H1 (cell line): ENCODE data around the gene ZNF536. TPM values are rescaled to one million over a fixed set of nuclear protein-coding genes. Genes with fewer than 3 reads are reported as not detected.

Experiments used
- CTCF ChIA-PET: fragments of 300-600 bp; sonication (Branson Sonifier 250); formaldehyde crosslinking; loops from one replicate; lab custom pipeline; 2021; ENCODE audit not compliant: partially characterized antibody; lab: Charles Lee
- POLR2A ChIA-PET: fragments of 300-600 bp; sonication (Branson Sonifier 250); formaldehyde crosslinking; loops from one replicate; lab custom pipeline; 2021; ENCODE audit warnings: inconsistent platforms; ENCODE audit not compliant: partially characterized antibody; lab: Charles Lee
- DNase-seq, 2 experiments: peaks; one replicate each; pipeline versions ENCODE4 v3.0.0 to v3.0.0-alpha.2; 2010 to 2022; ENCODE audit warnings: low spot score in 2 of 2, low read depth in 1 of 2, mixed read lengths in 1 of 2
- FAIRE-seq: peaks from 2 replicates; lab custom pipeline; 2011; peaks lifted over from hg19 to GRCh38; lab: Jason Lieb, UNC
- H2AFZ ChIP-seq: 2 replicates; pipeline ENCODE4 v1.8.1; 2012; ENCODE audit warnings: low read length, inconsistent platforms
- H2AK5ac ChIP-seq: 2 replicates; pipeline ENCODE4 v1.6.1; 2013; ENCODE audit warnings: low read depth, low read length
- H2BK120ac ChIP-seq: replicated peaks from 2 replicates; pipeline ENCODE3; 2013; ENCODE audit warnings: low read depth, low read length, inconsistent platforms
- H2BK12ac ChIP-seq: 2 replicates; pipeline ENCODE4 v1.6.1; 2013; ENCODE audit warnings: low read depth, low read length
- H2BK15ac ChIP-seq: 2 replicates; pipeline ENCODE4 v1.6.1; 2013; ENCODE audit warnings: low read length
- H2BK20ac ChIP-seq: 2 replicates; pipeline ENCODE4 v1.6.1; 2013; ENCODE audit warnings: low read length
- H2BK5ac ChIP-seq: 2 replicates; pipeline ENCODE4 v1.6.1; 2013; ENCODE audit warnings: low read depth, low read length
- H3K14ac ChIP-seq: 2 replicates; pipeline ENCODE4 v1.6.1; 2013; ENCODE audit warnings: inconsistent platforms; ENCODE audit not compliant: insufficient read length
- H3K18ac ChIP-seq: 2 replicates; pipeline ENCODE4 v1.6.1; 2013; ENCODE audit warnings: low read length; ENCODE audit errors: extremely low read depth
- H3K23ac ChIP-seq: 2 replicates; pipeline ENCODE4 v1.6.1; 2013; ENCODE audit warnings: inconsistent platforms; ENCODE audit not compliant: insufficient read length
- H3K23me2 ChIP-seq: 2 replicates; pipeline ENCODE4 v1.6.1; 2013; ENCODE audit warnings: low read depth, low read length
- H3K27ac ChIP-seq: 2 replicates; pipeline ENCODE4 v1.6.1; 2011; ENCODE audit warnings: low read depth, low read length, inconsistent platforms
- H3K27me3 ChIP-seq, 4 experiments: replicated peaks in 1 of 4; 1 replicate in 1 of 4; 2 replicates in 3 of 4; pipeline versions ENCODE4 v1.6.1 to v1.8.1; 2011 to 2013; ENCODE audit warnings: low read length in 3 of 4, mild to moderate bottlenecking in 3 of 4, inconsistent platforms in 2 of 4, mixed read lengths in 2 of 4, moderate library complexity in 1 of 4; ENCODE audit not compliant: control insufficient read depth in 3 of 4, insufficient read depth in 3 of 4; ENCODE audit errors: extremely low read depth in 1 of 4
- H3K36me3 ChIP-seq, 4 experiments: 2 replicates each; pipeline versions ENCODE4 v1.6.1 to v1.8.1; 2011 to 2013; ENCODE audit warnings: mild to moderate bottlenecking in 4 of 4, low read length in 3 of 4, moderate library complexity in 2 of 4, control low read depth in 1 of 4, inconsistent platforms in 1 of 4; ENCODE audit not compliant: insufficient read depth in 4 of 4, control insufficient read depth in 2 of 4
- H3K4ac ChIP-seq: replicated peaks from 2 replicates; pipeline ENCODE3; 2013; ENCODE audit warnings: low read length, low read depth, mixed read lengths, inconsistent platforms; ENCODE audit not compliant: insufficient read length
- H3K4me1 ChIP-seq, 4 experiments: replicated peaks in 1 of 4; 1 replicate in 1 of 4; 2 replicates in 3 of 4; pipeline versions ENCODE4 v1.6.1 to v1.8.1; 2011 to 2013; ENCODE audit warnings: low read length in 3 of 4, inconsistent platforms in 2 of 4, mixed read lengths in 1 of 4; ENCODE audit not compliant: insufficient read depth in 4 of 4, control insufficient read depth in 3 of 4
- H3K4me2 ChIP-seq, 2 experiments: 2 replicates each; pipeline versions ENCODE4 v1.6.1 to v1.8.1; 2011 to 2013; ENCODE audit warnings: low read depth in 2 of 2, low read length in 2 of 2, control low read depth in 1 of 2, inconsistent platforms in 1 of 2, mild to moderate bottlenecking in 1 of 2; ENCODE audit not compliant: insufficient read depth in 1 of 2
- H3K4me3 ChIP-seq, 4 experiments: fragments of 200-600, 300-600 bp in 1 of 4; sonication (generic), shearing (Covaris generic), sonication (Bioruptor Twin) in 1 of 4; 2 replicates each; pipeline versions ENCODE4 v1.5.1 to v1.8.1; 2011 to 2016; ENCODE audit warnings: low read length in 4 of 4, low read depth in 3 of 4, control low read depth in 2 of 4, inconsistent platforms in 2 of 4, mild to moderate bottlenecking in 2 of 4, mixed read lengths in 1 of 4, moderate library complexity in 1 of 4; ENCODE audit not compliant: insufficient read depth in 2 of 4; ENCODE audit errors: extremely low read depth in 1 of 4
- H3K56ac ChIP-seq: replicated peaks from 2 replicates; pipeline ENCODE3; 2013; ENCODE audit warnings: low read depth, mild to moderate bottlenecking, mixed read lengths, low read length, inconsistent platforms; ENCODE audit not compliant: insufficient read length
- H3K79me1 ChIP-seq: 2 replicates; pipeline ENCODE4 v1.6.1; 2013; ENCODE audit warnings: low read depth, low read length, control low read depth
- H3K79me2 ChIP-seq, 2 experiments: 2 replicates each; pipeline versions ENCODE4 v1.6.1 to v1.8.1; 2012 to 2013; ENCODE audit warnings: low read length in 2 of 2, mild to moderate bottlenecking in 2 of 2, inconsistent platforms in 1 of 2; ENCODE audit not compliant: insufficient read depth in 2 of 2, control insufficient read depth in 1 of 2
- H3K9ac ChIP-seq, 4 experiments: replicated peaks in 1 of 4; 1 replicate in 1 of 4; 2 replicates in 3 of 4; pipeline versions ENCODE4 v1.6.1 to v1.8.1; 2011 to 2013; ENCODE audit warnings: low read depth in 3 of 4, low read length in 3 of 4, control low read depth in 2 of 4, mild to moderate bottlenecking in 2 of 4, moderate library complexity in 2 of 4, inconsistent platforms in 1 of 4; ENCODE audit errors: extremely low read depth in 1 of 4
- H3K9me3 ChIP-seq, 2 experiments: 2 replicates each; pipeline versions ENCODE4 v1.6.1 to v1.8.1; 2012 to 2013; ENCODE audit warnings: mild to moderate bottlenecking in 2 of 2, moderate library complexity in 2 of 2, control low read depth in 1 of 2, inconsistent platforms in 1 of 2, low read depth in 1 of 2, low read length in 1 of 2, mixed read lengths in 1 of 2; ENCODE audit not compliant: insufficient read depth in 2 of 2
- H4K20me1 ChIP-seq, 2 experiments: replicated peaks in 1 of 2; 2 replicates each; pipeline versions ENCODE3 to v1.8.1; 2011 to 2013; ENCODE audit warnings: inconsistent platforms in 2 of 2, low read length in 2 of 2, mild to moderate bottlenecking in 1 of 2; ENCODE audit not compliant: insufficient read depth in 2 of 2, control insufficient read depth in 1 of 2
- H4K5ac ChIP-seq: 2 replicates; pipeline ENCODE4 v1.6.1; 2013; ENCODE audit warnings: low read length, low read depth, mixed read lengths, inconsistent platforms; ENCODE audit not compliant: insufficient read length
- H4K8ac ChIP-seq: 2 replicates; pipeline ENCODE4 v1.8.0; 2013; ENCODE audit warnings: mild to moderate bottlenecking, moderate library complexity, low read length, inconsistent platforms; ENCODE audit not compliant: insufficient read depth; ENCODE audit errors: extremely low read depth
- H4K91ac ChIP-seq: replicated peaks from 2 replicates; pipeline ENCODE3; 2013; ENCODE audit warnings: low read length, mixed read lengths, inconsistent platforms; ENCODE audit not compliant: insufficient read length
- ATF3 ChIP-seq: IDR thresholded peaks from 2 replicates; pipeline ENCODE4 v1.6.1; 2011; ENCODE audit warnings: low read depth, mild to moderate bottlenecking, low read length; ENCODE audit not compliant: insufficient read depth
- BACH1 ChIP-seq: IDR thresholded peaks from 2 replicates; pipeline ENCODE4 v1.6.1; 2012; ENCODE audit warnings: low read length, improper control_type of control experiment
- CBX5 ChIP-seq: fragments of 300-800, 300-1000 bp; sonication (generic); IDR thresholded peaks from 2 replicates; pipeline ENCODE4 v1.7.1; 2016; ENCODE audit warnings: antibody characterized with exemption, low read length, low read depth
- CBX8 ChIP-seq: fragments of 300-800, 300-1000 bp; sonication (generic); IDR thresholded peaks from 2 replicates; pipeline ENCODE4 v1.7.1; 2016; ENCODE audit warnings: low read depth, low read length, borderline replicate concordance
- CEBPB ChIP-seq: IDR thresholded peaks from 2 replicates; pipeline ENCODE4 v1.6.1; 2012; ENCODE audit warnings: low read depth, low read length
- EGR1 ChIP-seq: IDR thresholded peaks from 2 replicates; pipeline ENCODE4 v1.6.1; 2011; ENCODE audit warnings: low read depth, low read length, borderline replicate concordance
- EP300 ChIP-seq, 2 experiments: IDR thresholded peaks; 1 replicate in 1 of 2; 2 replicates in 1 of 2; pipeline ENCODE4 v1.6.1; 2011 to 2012; ENCODE audit warnings: low read depth in 2 of 2, low read length in 2 of 2, mild to moderate bottlenecking in 2 of 2, borderline replicate concordance in 1 of 2, inconsistent platforms in 1 of 2, moderate library complexity in 1 of 2
- GABPA ChIP-seq: IDR thresholded peaks from 2 replicates; pipeline ENCODE4 v1.6.1; 2011; ENCODE audit warnings: mild to moderate bottlenecking, low read length, moderate library complexity, borderline replicate concordance; ENCODE audit not compliant: insufficient read depth
- JUN ChIP-seq: IDR thresholded peaks from 2 replicates; pipeline ENCODE4 v1.6.1; 2011; ENCODE audit warnings: low read depth, mild to moderate bottlenecking, improper control_type of control experiment, low read length
- KDM5A ChIP-seq: fragments of 200-600 bp; IDR thresholded peaks from 2 replicates; pipeline ENCODE4 v1.7.1; 2012; ENCODE audit warnings: mild to moderate bottlenecking, low read length, inconsistent platforms, mixed read lengths
- POLR2A ChIP-seq, 2 experiments: IDR thresholded peaks; 1 replicate in 1 of 2; 2 replicates in 1 of 2; pipeline ENCODE4 v1.6.1; 2011; ENCODE audit warnings: low read depth in 2 of 2, low read length in 2 of 2, mild to moderate bottlenecking in 2 of 2; ENCODE audit errors: control extremely low read depth in 1 of 2
- POLR2AphosphoS5 ChIP-seq: IDR thresholded peaks from 2 replicates; pipeline ENCODE4 v1.6.1; 2011; ENCODE audit warnings: low read depth, low read length
- POU5F1 ChIP-seq: IDR thresholded peaks from 2 replicates; pipeline ENCODE4 v1.6.1; 2011; ENCODE audit warnings: low read depth, mild to moderate bottlenecking, low read length, moderate library complexity
- SP2 ChIP-seq: IDR thresholded peaks from 2 replicates; pipeline ENCODE4 v1.6.1; 2012; ENCODE audit warnings: mild to moderate bottlenecking, low read length, inconsistent platforms
- SUZ12 ChIP-seq: fragments of 200-600 bp; sonication (generic); IDR thresholded peaks from 2 replicates; pipeline ENCODE4 v1.6.1; 2012; ENCODE audit warnings: mild to moderate bottlenecking, inconsistent platforms, low read length, moderate library complexity, mixed read lengths
- WGBS, 2 experiments: shearing (Covaris generic) in 1 of 2; methylation state at CpG; one replicate each; pipeline versions ENCODE4 v1.1.6 to v1.1.7; 2013 to 2015; ENCODE audit warnings: low lambda C conversion rate in 2 of 2, mixed read lengths in 2 of 2, inconsistent platforms in 1 of 2, low coverage in 1 of 2, missing lambda C conversion rate in 1 of 2; ENCODE audit not compliant: insufficient replicate concordance in 2 of 2, insufficient coverage in 1 of 2, insufficient read length in 1 of 2; ENCODE audit errors: extremely low coverage in 1 of 2, missing lambda C conversion rate in 1 of 2; 5-methylcytosine and 5-hydroxymethylcytosine counted together
- polyA plus RNA-seq, 7 experiments: library from polyadenylated mRNA; depleted of rRNA in 3 of 7; stranded (reverse) in 5 of 7; unstranded in 2 of 7; fragments of >200 nt in 5 of 7; fragments of 200-250 nt in 2 of 7; gene quantifications; 1 replicate in 5 of 7; 2 replicates in 1 of 7; 4 replicates in 1 of 7; pipeline versions ENCODE4 v1.2.1 to v1.2.3, GENCODE V29; 2011 to 2013; ENCODE audit warnings: missing spikeins in 2 of 7, mixed read lengths in 2 of 7
- total RNA-seq: library from RNA; stranded (reverse); fragmentation: NEBNext Ultra II Directional; extraction: Animal tissue kit (Norgen Biotek cat#: 25700); gene quantifications from 2 replicates; pipeline ENCODE4 v1.2.1, GENCODE V29; 2021

ZNF536 gene
- total and polyA plus RNA-seq, 2 of the 8 experiments (the other 6 are each of a cell fraction or from before 2014, with no cell fraction given), result 0.09 to 0.11 TPM

GRCh38 chr19:30535011-30535410, 162.8 kb downstream of the ZNF536 start:
- H3K4me1 ChIP-seq, result no peaks in the 10 kb centered on the region
- no peak overlapping the region for H3K9ac ChIP-seq
- CTCF ChIA-PET, result interaction anchor here (1.8 kb wide), 1 partner anchor 21 kb away, joined by 3 read pairs; no protein-coding TSS in a partner anchor
- TF ChIP-seq EGR1 (no peak), ATF3 (no peak), EP300 (IDR thresholded peaks at IDR 0.05; ENCODE audit: borderline replicate concordance in 1 of 2, low read depth in 2 of 2, low read length in 2 of 2) (no peak), CEBPB (no peak), JUN (no peak), SUZ12 (no peak), POLR2A (IDR thresholded peaks at IDR 0.05; ENCODE audit: control extremely low read depth in 1 of 2, low read depth in 2 of 2, low read length in 2 of 2) (no peak), BACH1 (no peak), CBX5 (no peak), POLR2AphosphoS5 (no peak), CBX8 (no peak), KDM5A (no peak), POU5F1 (no peak), GABPA (no peak), SP2 (no peak)
- TF ChIP-seq, all 59 proteins: peak for 0
- no peak overlapping the region for H3K23ac ChIP-seq
- H4K8ac ChIP-seq, result no peak overlapping the region
- no peaks in the 10 kb centered on the region for H3K79me2 ChIP-seq
- no peaks in the 10 kb centered on the region for H3K79me1 ChIP-seq
- no peak overlapping the region for H4K91ac ChIP-seq
- H2AK5ac ChIP-seq, result 0 out of 2 replicates have a peak overlapping the region, but pooled peaks have one; percentile 82
- no peak overlapping the region for H2BK12ac ChIP-seq
- no peaks in the 10 kb centered on the region for H3K36me3 ChIP-seq
- no peaks in the 10 kb centered on the region for H3K23me2 ChIP-seq
- no peak overlapping the region for H2BK5ac ChIP-seq
- H3K9me3 ChIP-seq, result no peaks in the 10 kb centered on the region; a peak in 1 of 4 replicates
- no peaks in the 10 kb centered on the region for H4K20me1 ChIP-seq
- 84% methylated on average over 9 of the region's 9 CpGs; no CpG with 5 or more reads in 1 of the 2 experiments for WGBS, 2 experiments
- H3K27me3 ChIP-seq, result no peaks in the 10 kb centered on the region
- no peak overlapping the region for H3K27ac ChIP-seq
- no peak overlapping the region for H3K4me3 ChIP-seq
- POLR2A ChIA-PET, result no interaction called here
- H2BK20ac ChIP-seq, result no peak overlapping the region
- H3K14ac ChIP-seq, result no peak overlapping the region
- FAIRE-seq (no peak), DNase-seq (no peak)
- H3K56ac ChIP-seq, result no peak overlapping the region
- no peak overlapping the region for H2AFZ ChIP-seq
- no peak overlapping the region for H3K4ac ChIP-seq
- H4K5ac ChIP-seq, result no peak overlapping the region
- H2BK15ac ChIP-seq, result no peak overlapping the region
- no peak overlapping the region for H2BK120ac ChIP-seq
- no peak overlapping the region for H3K18ac ChIP-seq
- H3K4me2 ChIP-seq, result no peak overlapping the region
